Lower lobe of right lung (tissue), 2 donors: ENCODE results near the gene BMP2. TPM values are rescaled to one million over a fixed set of nuclear protein-coding genes. Genes with fewer than 3 reads are reported as not detected.

Experiments
- ATAC-seq, 2 donors: fragments of 200-7000 bp; cut with Tn5 transposase; one replicate each; pipeline ENCODE4 v1.9.1; 2020 to 2022; ENCODE audit warnings: mild to moderate bottlenecking in 2 of 2, moderate library complexity in 2 of 2
- DNase-seq: peaks from one replicate; pipeline ENCODE4 v3.0.0-alpha.2; 2020
- H3K27ac ChIP-seq: fragments of 200-600 bp; one replicate; pipeline ENCODE4 v1.8.0; 2022
- H3K27me3 ChIP-seq: fragments of 200-600 bp; one replicate; pipeline ENCODE4 v1.8.0; 2022; ENCODE audit warnings: low read depth
- H3K36me3 ChIP-seq: fragments of 200-600 bp; one replicate; pipeline ENCODE4 v1.8.0; 2022; ENCODE audit warnings: mild to moderate bottlenecking
- H3K4me1 ChIP-seq: fragments of 200-600 bp; one replicate; pipeline ENCODE4 v1.8.0; 2022
- H3K4me3 ChIP-seq: fragments of 200-600 bp; one replicate; pipeline ENCODE4 v1.8.0; 2022; ENCODE audit warnings: mild to moderate bottlenecking
- H3K9me3 ChIP-seq: fragments of 200-600 bp; one replicate; pipeline ENCODE4 v1.8.0; 2022
- intact Hi-C: fragments of 100-400 bp; cut with DNase I; formaldehyde crosslinking; loops from one replicate; pipeline ENCODE4 v1.11.0; 2022
- total RNA-seq: library from RNA; stranded (reverse); fragmentation: NEBNext Ultra II Directional; extraction: Animal tissue kit (Norgen Biotek cat#: 25700); gene quantifications from one replicate; pipeline ENCODE4 v1.2.1, GENCODE V29; 2021
- TF ChIP-seq, protein P1 (sequence below): fragments of 200-600 bp; IDR thresholded peaks from one replicate; pipeline ENCODE4 v1.8.0; 2022; ENCODE audit warnings: antibody characterized with exemption, mild to moderate bottlenecking
- donor health status: DM: no; HTN: yes; CAD: no; lungs with severe emphysema.

Gene BMP2
- total RNA-seq, 1 donor from 2014 or later: 12.4 TPM

DNA sequence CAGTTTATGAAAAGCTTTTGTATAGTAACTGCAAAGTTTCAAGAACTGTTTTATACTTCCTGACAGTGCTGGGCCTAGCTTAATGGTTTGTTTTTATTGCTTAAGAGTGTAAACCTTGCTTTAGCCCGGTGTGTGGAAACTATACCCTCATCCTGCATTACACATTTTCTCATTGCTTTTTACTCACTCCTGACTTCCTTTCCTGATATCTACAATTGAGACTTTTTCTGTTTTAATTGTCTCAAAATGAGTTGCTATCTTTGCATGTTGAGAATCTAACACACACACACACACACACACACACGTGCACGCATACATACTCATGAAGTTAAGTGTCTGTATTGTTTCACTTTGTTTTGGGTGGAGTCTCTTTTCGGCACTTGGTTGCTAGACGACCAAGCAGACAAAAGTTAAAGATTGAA is 16.7 kb downstream of the BMP2 start:
- intact Hi-C loops: no loop called here
- no peak for DNase-seq
- Histone ChIP-seq H3K27ac (peak overlapping the region; percentile 51), H3K4me1 (peaks cover 10% of the 10 kb centered on the region), H3K36me3 (peaks cover 7% of the 10 kb centered on the region), H3K9me3 (no peaks in the 10 kb centered on the region), H3K4me3 (no peak overlapping the region), H3K27me3 (no peaks in the 10 kb centered on the region)
- ATAC-seq: peak; percentile 70 to 75
- TF ChIP-seq, protein P1, sequence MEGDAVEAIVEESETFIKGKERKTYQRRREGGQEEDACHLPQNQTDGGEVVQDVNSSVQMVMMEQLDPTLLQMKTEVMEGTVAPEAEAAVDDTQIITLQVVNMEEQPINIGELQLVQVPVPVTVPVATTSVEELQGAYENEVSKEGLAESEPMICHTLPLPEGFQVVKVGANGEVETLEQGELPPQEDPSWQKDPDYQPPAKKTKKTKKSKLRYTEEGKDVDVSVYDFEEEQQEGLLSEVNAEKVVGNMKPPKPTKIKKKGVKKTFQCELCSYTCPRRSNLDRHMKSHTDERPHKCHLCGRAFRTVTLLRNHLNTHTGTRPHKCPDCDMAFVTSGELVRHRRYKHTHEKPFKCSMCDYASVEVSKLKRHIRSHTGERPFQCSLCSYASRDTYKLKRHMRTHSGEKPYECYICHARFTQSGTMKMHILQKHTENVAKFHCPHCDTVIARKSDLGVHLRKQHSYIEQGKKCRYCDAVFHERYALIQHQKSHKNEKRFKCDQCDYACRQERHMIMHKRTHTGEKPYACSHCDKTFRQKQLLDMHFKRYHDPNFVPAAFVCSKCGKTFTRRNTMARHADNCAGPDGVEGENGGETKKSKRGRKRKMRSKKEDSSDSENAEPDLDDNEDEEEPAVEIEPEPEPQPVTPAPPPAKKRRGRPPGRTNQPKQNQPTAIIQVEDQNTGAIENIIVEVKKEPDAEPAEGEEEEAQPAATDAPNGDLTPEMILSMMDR: no peak

DNA sequence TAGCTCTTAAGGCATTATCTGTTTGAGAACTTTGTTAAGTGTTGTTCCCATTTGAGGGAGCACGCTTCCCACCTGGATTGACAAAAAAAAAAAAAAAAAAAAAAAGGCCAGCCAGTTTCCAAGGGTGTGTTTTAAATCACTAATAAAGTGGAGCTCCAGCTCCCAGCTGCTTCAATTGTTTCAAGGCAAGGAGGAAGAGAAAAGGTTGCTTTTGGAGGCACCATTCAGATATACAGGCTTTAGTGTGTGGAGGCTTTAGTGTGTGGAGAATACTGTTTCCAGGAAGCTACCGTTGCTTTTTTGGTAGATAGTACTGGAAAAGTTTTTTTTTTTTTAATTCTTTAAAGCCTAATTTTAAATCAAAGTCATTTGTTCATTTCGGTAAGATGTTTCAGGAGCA is 17.3 kb downstream of the BMP2 start:
- ATAC-seq (peak in 1 of 2 donors; percentile 2), DNase-seq (no peak)
- no peaks in the 10 kb centered on the region for H3K9me3 ChIP-seq
- no peaks in the 10 kb centered on the region for H3K27me3 ChIP-seq
- H3K27ac ChIP-seq: no peak overlapping the region
- peaks cover 10% of the 10 kb centered on the region for H3K4me1 ChIP-seq
- intact Hi-C loops: no loop called here
- TF ChIP-seq, protein P1: no peak
- peaks cover 1% of the 10 kb centered on the region for H3K36me3 ChIP-seq
- H3K4me3 ChIP-seq: no peak overlapping the region

DNA sequence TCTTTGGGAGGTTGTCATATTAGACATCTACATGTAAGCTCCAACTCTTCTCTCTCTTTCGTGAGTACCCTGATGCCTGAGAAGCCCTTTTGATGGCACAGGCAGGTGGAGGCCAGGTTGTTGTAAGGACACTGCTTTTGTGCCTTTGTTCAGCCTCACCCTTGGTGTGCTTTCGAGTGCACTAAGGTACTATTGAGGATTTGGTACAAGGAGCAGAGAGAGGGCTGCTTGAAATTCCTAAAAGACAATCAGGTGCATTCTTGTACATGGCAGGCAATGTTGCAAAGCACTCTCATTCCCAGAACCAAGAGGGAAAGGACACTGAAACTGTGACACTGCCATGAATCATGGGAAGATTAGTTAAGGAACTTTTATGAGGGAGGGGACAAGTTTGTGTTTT is 19.1 kb downstream of the BMP2 start:
- intact Hi-C loops: no loop called here
- H3K4me1 ChIP-seq: peaks cover 10% of the 10 kb centered on the region
- ATAC-seq: peak; percentile 27 to 50

DNA sequence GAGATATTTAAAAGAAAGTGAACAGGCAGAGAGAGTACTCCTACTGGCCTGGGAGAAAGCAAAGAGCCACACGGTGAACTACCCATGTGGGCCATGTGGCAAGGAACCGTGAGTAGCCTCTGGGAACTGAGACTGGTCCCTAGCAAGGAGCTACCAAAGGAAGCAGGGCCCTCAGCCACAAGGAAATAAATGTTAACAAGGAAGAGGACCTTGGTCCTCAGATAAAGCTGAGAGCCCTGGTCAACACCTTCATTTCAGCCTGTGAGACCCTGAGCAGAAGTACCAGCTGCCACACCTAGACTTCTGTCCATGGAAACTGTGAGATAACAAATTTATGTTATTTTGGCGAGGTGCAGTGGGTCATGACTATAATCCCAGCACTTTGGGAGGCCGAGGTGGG is 25.3 kb downstream of the BMP2 start:
- intact Hi-C loops: no loop called here
- ATAC-seq: no peak
- Histone ChIP-seq H3K4me3 (no peak overlapping the region), H3K4me1 (no peaks in the 10 kb centered on the region), H3K27ac (no peak overlapping the region), H3K9me3 (no peaks in the 10 kb centered on the region), H3K27me3 (no peaks in the 10 kb centered on the region), H3K36me3 (no peaks in the 10 kb centered on the region)
- TF ChIP-seq, protein P1: no peak
- DNase-seq: no peak

More for the DNA sequence above, 19.1 kb downstream of the BMP2 start:
- Histone ChIP-seq H3K9me3 (no peaks in the 10 kb centered on the region), H3K27ac (no peak overlapping the region), H3K4me3 (no peak overlapping the region), H3K27me3 (no peaks in the 10 kb centered on the region), H3K36me3 (no peaks in the 10 kb centered on the region)
- no peak for DNase-seq
- TF ChIP-seq, protein P1: no peak

DNA sequence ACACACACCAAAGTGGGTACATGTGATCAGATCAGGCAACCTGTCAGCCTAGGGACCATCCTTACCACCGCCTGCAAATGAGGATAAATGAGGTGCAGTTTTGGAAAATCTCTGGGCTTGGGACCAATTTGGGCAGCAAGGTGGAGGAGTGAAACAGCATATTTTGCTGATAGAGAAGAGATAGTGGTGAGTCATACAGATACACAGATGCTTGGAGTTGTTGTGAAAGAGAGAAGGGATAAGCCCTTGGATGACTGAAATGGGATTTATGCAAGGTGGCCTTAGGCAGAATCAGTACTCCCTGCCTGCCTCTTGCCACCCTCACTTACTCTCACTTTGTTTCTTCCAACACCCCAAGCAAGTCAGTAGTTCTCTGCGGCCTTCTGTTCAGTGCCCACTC is 34.7 kb downstream of the BMP2 start:
- Histone ChIP-seq H3K27ac (no peak overlapping the region), H3K4me3 (no peak overlapping the region), H3K9me3 (no peaks in the 10 kb centered on the region), H3K27me3 (no peaks in the 10 kb centered on the region), H3K36me3 (no peaks in the 10 kb centered on the region), H3K4me1 (no peaks in the 10 kb centered on the region)
- ATAC-seq (no peak), DNase-seq (no peak)
- intact Hi-C loops: no loop called here
- TF ChIP-seq, protein P1: no peak

DNA sequence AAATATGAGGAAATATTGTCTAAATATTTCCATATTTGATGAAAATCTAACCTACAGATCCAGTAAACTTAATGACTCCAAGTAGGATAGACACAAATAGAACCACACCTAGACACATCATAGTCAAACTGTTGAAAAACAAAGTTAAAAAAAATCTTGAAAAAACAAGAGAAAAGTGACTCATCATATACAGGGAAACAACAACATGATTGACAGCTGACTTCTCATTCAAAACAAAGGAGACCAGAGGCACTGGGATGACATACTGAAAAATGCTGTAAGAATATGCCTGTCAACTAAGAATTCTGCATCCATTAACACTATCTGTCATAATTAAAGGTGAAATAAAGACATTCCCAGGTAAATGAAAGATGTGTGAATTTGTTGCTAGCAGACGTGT is 38.8 kb downstream of the BMP2 start:
- Histone ChIP-seq H3K4me1 (no peaks in the 10 kb centered on the region), H3K36me3 (no peaks in the 10 kb centered on the region), H3K27ac (no peak overlapping the region), H3K4me3 (no peak overlapping the region), H3K9me3 (no peaks in the 10 kb centered on the region), H3K27me3 (no peaks in the 10 kb centered on the region)
- TF ChIP-seq, protein P1: no peak
- no peak for DNase-seq
- ATAC-seq: no peak
- intact Hi-C loops: no loop called here
